DOHH2 (cell line): ENCODE measurements around the gene PLA2G6.

Source experiments
- CTCF ChIP-seq: fragments of 200-600 bp; sonication (generic); IDR thresholded peaks from one replicate; pipeline ENCODE4 v1.5.1; 2014; ENCODE audit warnings: antibody characterized with exemption, mild to moderate bottlenecking, low read depth, low read length; ENCODE audit not compliant: poor library complexity, severe bottlenecking
- EZH2phosphoT487 ChIP-seq: fragments of 200-600 bp; sonication (generic); IDR thresholded peaks from 2 replicates; pipeline ENCODE4 v1.6.1; 2017; ENCODE audit warnings: borderline replicate concordance, mild to moderate bottlenecking, antibody characterized with exemption, low read length, moderate library complexity, mixed read lengths

DNA sequence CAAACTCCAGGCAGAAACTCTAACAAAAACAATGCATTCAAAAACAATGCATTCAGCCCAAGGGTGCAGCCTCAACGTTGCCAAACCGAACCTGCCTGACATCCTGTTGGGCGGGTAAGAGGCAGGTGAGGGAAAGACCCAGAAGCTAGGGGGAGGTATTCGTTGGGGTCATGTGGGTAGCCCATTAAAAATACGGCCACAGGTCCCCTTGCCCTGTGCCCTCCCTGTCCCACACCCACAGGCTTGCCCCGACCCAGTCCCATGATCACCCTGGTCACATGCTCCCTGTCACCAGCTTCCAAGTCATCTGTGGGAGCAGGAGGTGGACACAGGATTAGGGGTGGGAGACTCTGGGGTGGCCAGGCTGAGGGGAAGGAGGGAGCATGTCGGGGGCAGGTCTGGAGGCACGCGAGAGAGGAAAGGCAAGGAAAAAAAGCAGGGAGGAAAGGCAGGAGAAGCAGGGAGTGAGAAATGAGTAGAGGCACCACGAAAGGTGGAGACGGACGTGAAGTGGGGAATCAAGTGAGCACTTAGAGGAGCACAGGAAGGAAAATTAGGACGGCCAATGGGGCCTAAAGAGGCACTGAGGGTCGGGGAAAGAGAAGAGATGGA lies 683 bp downstream of the PLA2G6 start:
- TF ChIP-seq CTCF (no peak), EZH2phosphoT487 (no peak)
